HG03108 (cell line): ENCODE data around the gene CFAP46.

ENCODE experiments used
- ATAC-seq: cut with Tn5 transposase; IDR thresholded peaks from one replicate; pipeline ENCODE4 v1.9.1; 2021; ENCODE audit warnings: moderate library complexity; ENCODE audit not compliant: unreplicated experiment

Gene CFAP46

GRCh38 chr10:132942101-132943057, at the start of gene CFAP46:
Gene CFAP46 (minus strand): TSS chr10:132942570. CDS start chr10:132942484, 86 bp downstream.
- ATAC-seq: no peak

- no peak for ATAC-seq
These were observed 49.5 kb upstream of the CFAP46 start for GRCh38 chr10:132991706-132992432.

- ATAC-seq: no peak
These were observed 48.5 kb upstream of the CFAP46 start for GRCh38 chr10:132990684-132991545.

DNA sequence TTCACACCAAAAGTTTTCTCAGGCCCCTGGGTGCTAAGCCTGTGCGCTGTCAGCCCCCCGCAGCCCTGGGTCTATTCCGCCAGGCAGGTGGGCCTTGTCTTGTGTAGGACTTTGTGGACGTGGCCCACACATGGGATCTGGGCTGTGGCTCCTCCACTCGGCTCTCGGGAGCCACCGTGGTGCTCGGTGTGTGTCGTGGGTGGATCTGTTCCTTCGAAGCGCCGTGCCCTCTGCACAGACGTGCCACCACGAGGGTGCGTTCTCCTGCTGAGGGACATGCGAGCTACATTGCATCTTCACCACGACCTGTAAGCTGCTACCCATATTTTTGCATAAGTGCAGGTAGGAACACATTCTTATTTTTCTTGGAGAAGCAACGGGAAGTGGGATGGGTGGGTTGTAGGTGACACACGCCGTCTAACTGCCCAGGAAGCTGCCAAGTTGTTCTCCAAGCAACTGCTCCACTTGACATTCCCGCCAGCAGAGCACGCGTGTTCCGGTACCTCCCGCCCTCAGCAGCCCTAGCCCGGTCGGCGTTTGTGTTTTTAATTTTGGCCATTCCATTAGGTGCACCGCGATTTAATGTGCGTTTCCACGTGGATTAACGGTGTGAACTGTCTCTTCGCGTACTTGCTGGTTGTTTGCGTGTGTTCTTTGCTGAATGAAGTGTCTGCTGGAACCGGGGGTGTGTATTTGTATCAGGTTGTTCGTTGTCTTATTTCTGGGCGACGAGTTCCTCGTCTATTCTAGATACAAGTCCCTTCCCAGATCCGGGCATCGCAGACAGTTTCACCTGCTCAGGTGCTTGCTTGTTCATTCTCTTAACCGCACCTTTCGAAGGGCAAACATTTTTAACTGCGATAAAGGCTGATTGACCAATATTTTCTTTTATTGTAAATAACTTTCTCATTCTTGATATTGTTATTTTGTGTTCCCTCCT, 47.4 kb upstream of the CFAP46 start:
- no peak for ATAC-seq

DNA sequence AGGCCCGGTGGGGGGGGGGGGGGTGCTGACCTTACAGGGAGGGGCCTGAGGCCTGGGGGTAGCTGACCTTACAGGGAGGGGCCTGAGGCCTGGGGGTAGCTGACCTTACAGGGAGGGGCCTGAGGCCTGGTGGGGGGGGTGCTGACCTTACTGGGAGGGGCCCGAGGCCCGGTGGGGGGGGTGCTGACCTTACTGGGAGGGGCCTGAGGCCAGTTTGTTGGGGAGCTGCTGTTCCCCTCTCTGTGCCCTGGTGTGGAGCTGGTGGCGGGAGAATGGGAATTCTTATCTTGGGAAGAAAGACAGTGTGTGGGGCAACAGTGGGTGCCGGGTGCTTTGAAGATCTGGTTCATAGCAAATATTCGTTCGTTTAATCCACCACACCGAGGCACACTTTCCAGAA, 46.6 kb upstream of the CFAP46 start:
- no peak for ATAC-seq

DNA sequence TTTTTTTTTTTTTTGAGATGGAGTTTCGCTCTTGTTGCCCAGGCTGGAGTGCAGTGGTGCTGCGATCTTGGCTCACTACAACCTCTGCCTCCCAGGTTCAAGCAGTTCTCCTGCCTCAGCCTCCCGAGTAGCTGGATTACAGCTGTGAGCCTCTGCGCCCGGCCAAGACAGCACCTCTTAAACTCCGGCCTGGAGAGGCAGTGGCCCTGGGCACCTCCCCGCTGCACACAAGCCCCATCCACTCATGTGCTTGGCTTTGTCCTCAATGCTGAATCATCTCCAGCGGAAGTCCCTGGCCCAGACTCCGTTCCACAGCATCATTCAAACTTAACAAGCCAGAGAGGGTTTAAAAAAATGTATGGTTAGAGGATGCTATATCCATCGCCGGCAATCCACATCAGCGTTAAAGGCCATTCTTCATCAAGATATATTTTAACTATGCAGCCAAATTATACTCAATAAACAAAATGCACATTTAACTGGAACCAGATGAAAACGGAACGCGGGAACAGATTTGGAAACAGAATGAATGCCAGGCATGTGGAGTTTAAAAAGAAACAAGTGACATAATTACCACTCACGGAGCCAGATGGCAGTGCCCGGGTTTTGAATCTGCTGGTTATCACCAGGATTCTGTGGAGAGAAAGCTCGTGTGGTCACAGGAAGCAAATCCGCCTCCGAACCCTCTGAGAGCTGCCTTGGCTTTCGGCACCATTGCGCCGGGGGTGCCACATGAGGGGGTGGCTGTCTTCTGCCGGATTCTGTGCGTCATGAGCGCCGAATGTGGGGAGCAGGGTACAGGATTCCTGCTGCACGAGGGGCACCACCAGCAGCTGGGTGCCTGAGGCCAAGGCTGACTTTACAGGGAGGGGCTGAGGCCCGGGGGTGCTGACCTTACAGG, 45.6 kb upstream of the CFAP46 start:
- no peak for ATAC-seq

DNA sequence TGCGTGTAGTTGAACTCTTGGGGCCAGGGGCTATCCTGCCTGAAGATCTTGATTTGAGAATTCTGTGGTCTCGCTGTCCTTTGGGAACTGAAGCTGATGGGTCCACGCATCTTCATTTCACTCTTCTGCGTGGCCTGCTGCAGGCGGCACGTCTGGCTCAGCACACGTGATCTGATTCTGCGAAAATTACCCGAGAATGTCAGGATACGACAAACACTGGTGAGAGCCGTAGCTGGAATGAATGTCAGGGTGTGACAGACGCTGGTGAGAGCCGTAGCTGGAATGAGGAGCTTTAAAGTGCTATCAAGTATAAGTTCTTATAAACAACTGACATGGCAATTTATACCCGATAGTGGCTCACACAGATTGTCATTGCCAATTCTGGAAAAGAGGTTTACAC, 44.6 kb upstream of the CFAP46 start:
- ATAC-seq: no peak

DNA sequence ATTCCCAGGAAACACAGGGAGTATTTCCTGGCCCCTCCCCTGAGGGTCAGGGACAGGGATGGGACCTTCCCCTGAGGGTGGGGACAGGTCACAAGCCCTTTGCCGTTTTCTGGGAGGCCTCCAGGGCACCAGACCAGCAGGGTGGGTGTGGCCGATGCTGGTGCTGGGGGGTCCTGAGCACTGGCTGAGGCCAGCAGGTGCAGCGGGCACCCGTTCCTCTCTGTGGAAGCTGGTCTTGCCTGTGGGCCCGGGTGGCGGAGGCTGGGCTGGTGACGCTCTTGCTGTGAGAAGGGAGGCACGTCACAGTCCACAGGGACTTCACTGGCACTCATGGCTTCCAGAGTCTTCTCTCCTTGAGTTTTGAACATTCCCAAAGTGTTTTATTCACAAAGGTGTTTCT, 44.2 kb upstream of the CFAP46 start:
- no peak for ATAC-seq

- no peak for ATAC-seq
These were observed 43.7 kb upstream of the CFAP46 start for GRCh38 chr10:132986076-132986475.

DNA sequence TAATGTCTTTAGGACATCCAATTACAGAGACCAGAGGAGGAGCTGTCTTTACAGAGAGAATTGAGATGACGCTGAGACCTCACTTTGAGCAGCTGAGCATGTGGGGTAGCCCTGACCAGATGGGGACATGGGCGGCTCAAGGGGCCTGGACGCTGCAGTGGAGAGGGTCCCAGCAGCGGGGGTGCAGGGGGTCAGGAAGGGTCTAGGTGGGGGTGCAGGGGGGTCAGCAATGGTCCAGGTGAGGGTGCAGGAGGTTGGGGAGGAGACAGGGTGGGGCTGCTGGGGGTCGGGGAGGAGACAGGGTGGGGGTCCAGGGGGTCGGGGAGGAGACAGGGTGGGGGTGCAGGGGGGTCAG, 43.2 kb upstream of the CFAP46 start:
- no peak for ATAC-seq

GRCh38 chr10:132984801-132985545, 42.6 kb upstream of the CFAP46 start:
- no peak for ATAC-seq

- ATAC-seq: no peak
These were observed 41.6 kb upstream of the CFAP46 start for GRCh38 chr10:132984008-132984295.

- ATAC-seq: no peak
These were observed 41.1 kb upstream of the CFAP46 start for GRCh38 chr10:132983252-132984007.

DNA sequence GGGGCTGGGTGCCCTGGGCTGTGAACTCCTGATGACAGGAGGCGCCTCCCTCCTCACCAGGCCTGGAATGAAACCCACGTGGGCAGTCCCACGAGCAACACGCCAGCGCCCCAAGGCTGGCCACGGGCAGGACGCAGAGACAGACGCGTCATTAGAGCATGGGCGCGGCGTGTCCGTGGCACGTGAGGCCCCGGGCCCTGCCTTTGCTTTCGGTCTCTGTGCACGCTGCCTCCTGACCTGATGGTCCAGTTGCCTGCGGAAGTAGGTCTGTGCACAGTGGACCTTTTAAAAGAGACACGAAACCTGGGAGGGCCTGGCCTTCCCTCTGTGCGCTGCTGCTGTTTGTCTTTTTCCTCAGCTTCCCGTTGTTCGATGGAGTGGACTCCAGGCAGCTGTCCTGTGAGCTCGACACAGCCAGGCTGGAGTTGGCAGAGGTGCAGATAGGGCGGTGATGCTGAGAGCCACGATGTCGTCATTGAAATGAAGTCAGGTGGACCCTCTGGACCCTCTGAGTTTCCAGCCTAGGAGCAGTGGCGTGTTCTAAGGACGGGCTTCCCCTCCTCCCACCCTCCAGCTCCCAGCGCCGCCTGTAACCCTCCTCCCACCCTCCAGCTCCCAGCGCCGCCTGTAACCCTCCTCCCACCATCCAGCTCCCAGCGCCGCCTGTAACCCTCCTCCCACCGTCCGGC, 40.1 kb upstream of the CFAP46 start:
- no peak for ATAC-seq

DNA sequence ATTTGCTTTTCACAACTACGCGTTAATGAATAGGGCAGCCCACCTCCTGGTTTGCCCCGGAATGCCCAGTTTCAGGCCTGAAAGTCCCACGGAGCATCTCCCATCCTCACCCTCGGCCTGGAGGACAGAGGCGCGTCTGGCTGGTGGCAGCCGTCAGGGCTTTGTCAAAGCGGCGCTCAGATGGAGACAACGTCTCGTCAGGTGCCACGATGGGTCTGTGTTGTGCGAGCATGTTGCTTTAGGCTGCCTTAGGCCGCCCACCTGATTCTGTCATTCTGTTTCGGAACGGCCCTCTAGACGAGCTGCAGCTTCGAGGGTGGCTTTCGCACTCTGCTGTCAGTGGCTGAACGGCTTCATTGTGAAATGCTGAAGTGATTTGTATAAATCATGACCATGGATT, 39.4 kb upstream of the CFAP46 start:
- no peak for ATAC-seq

- no peak for ATAC-seq
These were observed 38.8 kb upstream of the CFAP46 start for GRCh38 chr10:132981173-132981555.

DNA sequence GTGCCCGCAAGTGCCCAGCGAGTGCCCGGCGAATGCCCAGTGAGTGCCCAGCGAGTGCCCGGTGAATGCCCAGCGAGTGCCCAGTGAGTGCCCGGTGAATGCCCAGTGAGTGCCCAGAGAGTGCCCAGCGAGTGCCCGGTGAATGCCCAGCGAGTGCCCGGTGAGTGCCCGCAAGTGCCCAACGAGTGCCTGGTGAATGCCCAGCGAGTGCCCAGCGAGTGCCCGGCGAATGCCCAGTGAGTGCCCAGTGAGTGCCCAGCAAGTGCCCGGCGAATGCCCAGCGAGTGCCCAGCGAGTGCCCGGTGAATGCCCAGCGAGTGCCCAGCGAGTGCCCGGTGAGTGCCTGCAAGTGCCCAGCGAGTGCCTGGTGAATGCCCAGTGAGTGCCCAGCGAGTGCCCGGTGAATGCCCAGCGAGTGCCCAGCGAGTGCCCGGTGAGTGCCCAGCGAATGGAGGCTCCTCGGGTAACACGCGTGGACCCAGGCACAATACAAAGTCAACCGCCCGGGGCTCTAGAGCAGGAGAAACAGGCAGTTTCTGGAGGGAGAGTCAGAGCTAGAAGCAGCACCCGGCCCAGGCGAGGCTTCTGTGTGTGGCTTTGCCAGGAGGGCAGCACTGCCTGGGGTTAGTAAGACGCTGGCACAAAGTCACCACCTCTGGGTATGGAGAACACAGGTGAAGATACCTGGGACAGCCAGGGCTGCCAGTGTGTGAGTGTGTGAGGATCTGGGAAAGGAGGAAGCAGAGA, 38.2 kb upstream of the CFAP46 start:
- ATAC-seq: no peak
